HCT116 (cell line): Measurements from ENCODE around the gene AEBP1. TPM values are rescaled to one million over a fixed set of nuclear protein-coding genes. Genes with fewer than 3 reads are reported as not detected.

Source experiments
- ATAC-seq: fragments of 200-7000 bp; cut with Tn5 transposase; 2 replicates; pipeline ENCODE4 v1.9.1; 2020; ENCODE audit warnings: mild to moderate bottlenecking, moderate library complexity
- BruUV-seq: library from RNA; stranded (reverse); fragments of 400-500 nt; replicated peaks from 2 replicates; lab custom pipeline; 2021; lab: Mats Ljungman, UMichigan
- CTCF ChIA-PET: fragments of 300-600 bp; sonication (Branson Sonifier 250); formaldehyde crosslinking; loops from one replicate; lab custom pipeline; 2021; ENCODE audit warnings: antibody characterized with exemption; lab: Charles Lee
- POLR2A ChIA-PET: fragments of 300-600, 350-600 bp; sonication (Branson Sonifier 250); formaldehyde crosslinking; loops from one replicate; lab custom pipeline; 2021; ENCODE audit warnings: antibody characterized with exemption; lab: Charles Lee
- RAD21 ChIA-PET, 2 experiments: fragments of 300-600 bp; sonication (Branson Sonifier 250); formaldehyde crosslinking; loops; one replicate each; lab custom pipeline; 2023; ENCODE audit warnings: low total read pairs in 2 of 2; ENCODE audit not compliant: uncharacterized antibody in 2 of 2, unreplicated experiment in 2 of 2, low non-redundant PET in 1 of 2; lab: Charles Lee
- DNase-seq: peaks from one replicate; pipeline ENCODE4 v3.0.0-alpha.2; 2010; ENCODE audit warnings: low read depth, low spot score
- H2AFZ ChIP-seq: fragments of 200-600 bp; shearing (Covaris generic), sonication (generic); 2 replicates; pipeline ENCODE4 v1.6.1; 2017; ENCODE audit warnings: low read depth, mixed run types, mixed read lengths, antibody characterized with exemption, low read length; ENCODE audit not compliant: poor library complexity, severe bottlenecking
- H3K27ac ChIP-seq: 2 replicates; pipeline ENCODE4 v1.5.1; 2012; ENCODE audit warnings: low read depth, low read length
- H3K27me3 ChIP-seq: fragments of 200-600 bp; sonication (generic); 2 replicates; pipeline ENCODE4 v1.6.1; 2016; ENCODE audit warnings: mixed run types, low read length, mixed read lengths; ENCODE audit not compliant: insufficient read depth
- H3K36me3 ChIP-seq, 2 experiments: fragments of 200-500 bp in 1 of 2; fragments of 200-600 bp in 1 of 2; sonication (Bioruptor generic) in 1 of 2; sonication (generic) in 1 of 2; 2 replicates each; pipeline versions ENCODE4 v1.5.1 to v1.6.1; 2014 to 2016; ENCODE audit warnings: low read length in 2 of 2, inconsistent platforms in 1 of 2, mixed read lengths in 1 of 2, mixed run types in 1 of 2; ENCODE audit not compliant: insufficient read depth in 2 of 2, control insufficient read depth in 1 of 2
- H3K4me1 ChIP-seq, 2 experiments: fragments of 200-600 bp in 1 of 2; sonication (generic) in 1 of 2; 2 replicates each; pipeline versions ENCODE4 v1.5.1 to v1.6.1; 2012 to 2017; ENCODE audit warnings: low read length in 2 of 2, inconsistent platforms in 1 of 2, mild to moderate bottlenecking in 1 of 2, mixed read lengths in 1 of 2, mixed run types in 1 of 2, moderate library complexity in 1 of 2; ENCODE audit not compliant: insufficient read depth in 2 of 2, control insufficient read depth in 1 of 2
- H3K4me2 ChIP-seq: fragments of 200-600 bp; sonication (generic); 2 replicates; pipeline ENCODE4 v1.6.1; 2017; ENCODE audit warnings: mixed run types, low read length, mixed read lengths
- H3K4me3 ChIP-seq, 2 experiments: fragments of 200-600 bp in 1 of 2; sonication (generic) in 1 of 2; replicated peaks in 1 of 2; 2 replicates each; pipeline ENCODE4 v1.5.1; 2011 to 2016; ENCODE audit warnings: low read length in 2 of 2, control low read depth in 1 of 2, low read depth in 1 of 2, mild to moderate bottlenecking in 1 of 2, mixed read lengths in 1 of 2, mixed run types in 1 of 2
- H3K79me2 ChIP-seq: fragments of 200-600 bp; sonication (generic); 2 replicates; pipeline ENCODE4 v1.6.1; 2017; ENCODE audit warnings: mild to moderate bottlenecking, mixed run types, low read length, moderate library complexity, mixed read lengths; ENCODE audit not compliant: insufficient read depth
- H3K9ac ChIP-seq: fragments of 200-600 bp; sonication (generic); 2 replicates; pipeline ENCODE4 v1.6.1; 2016; ENCODE audit warnings: low read length, mixed read lengths
- H3K9me2 ChIP-seq: fragments of 200-600 bp; sonication (generic), shearing (Covaris generic); 2 replicates; pipeline ENCODE4 v1.6.1; 2017; ENCODE audit warnings: mixed run types, mild to moderate bottlenecking, moderate library complexity; ENCODE audit not compliant: insufficient read depth
- H3K9me3 ChIP-seq, 2 experiments: fragments of 200-500 bp in 1 of 2; fragments of 200-600 bp in 1 of 2; sonication (Bioruptor generic) in 1 of 2; sonication (generic) in 1 of 2; 2 replicates each; pipeline ENCODE4 v1.6.1; 2014 to 2017; ENCODE audit warnings: low read length in 2 of 2, mixed read lengths in 2 of 2, inconsistent platforms in 1 of 2, low read depth in 1 of 2, mild to moderate bottlenecking in 1 of 2, mixed run types in 1 of 2, moderate library complexity in 1 of 2; ENCODE audit not compliant: control insufficient read depth in 1 of 2, insufficient read depth in 1 of 2
- H4K20me1 ChIP-seq: fragments of 200-600 bp; sonication (generic), shearing (Covaris generic); 2 replicates; pipeline ENCODE4 v1.6.1; 2017; ENCODE audit warnings: mixed run types, mild to moderate bottlenecking, moderate library complexity; ENCODE audit not compliant: insufficient read depth
- CBX3 ChIP-seq: IDR thresholded peaks from 2 replicates; pipeline ENCODE4 v1.6.1; 2012; ENCODE audit warnings: low read depth
- CEBPB ChIP-seq: IDR thresholded peaks from 2 replicates; pipeline ENCODE4 v1.6.1; 2012; ENCODE audit warnings: low read depth
- EGR1 ChIP-seq: IDR thresholded peaks from 2 replicates; pipeline ENCODE4 v1.6.1; 2012; ENCODE audit warnings: low read depth
- ELF1 ChIP-seq: IDR thresholded peaks from 2 replicates; pipeline ENCODE4 v1.6.1; 2012; ENCODE audit warnings: low read depth, borderline replicate concordance
- FOSL1 ChIP-seq: IDR thresholded peaks from 2 replicates; pipeline ENCODE4 v1.6.1; 2012; ENCODE audit warnings: low read depth
- JUND ChIP-seq: IDR thresholded peaks from 2 replicates; pipeline ENCODE4 v1.6.1; 2012
- SIN3A ChIP-seq: IDR thresholded peaks from 2 replicates; pipeline ENCODE4 v1.6.1; 2012; ENCODE audit warnings: low read depth
- SRF ChIP-seq: IDR thresholded peaks from 2 replicates; pipeline ENCODE4 v1.6.1; 2012; ENCODE audit warnings: low read depth
- ZFX ChIP-seq: fragments of 450-650 bp; IDR thresholded peaks from 2 replicates; pipeline ENCODE4 v1.6.1; 2017
- ZNF274 ChIP-seq: fragments of 200-500 bp; sonication (Bioruptor generic); IDR thresholded peaks from 2 replicates; pipeline ENCODE4 v1.6.1; 2014; ENCODE audit warnings: mild to moderate bottlenecking, low read depth, low read length, inconsistent platforms
- intact Hi-C: fragments of 100-400 bp; cut with micrococcal nuclease; formaldehyde crosslinking; loops from 2 replicates; pipeline ENCODE4 v1.10.0; 2022
- total RNA-seq: library from RNA; stranded (reverse); gene quantifications from one replicate; pipeline ENCODE4 v1.2.1, GENCODE V29; 2021; ENCODE audit not compliant: unreplicated experiment
- TF ChIP-seq, protein P1 (sequence below): IDR thresholded peaks from 2 replicates; pipeline ENCODE4 v1.6.1; 2012
- TF ChIP-seq, protein P2 (sequence below): IDR thresholded peaks from 2 replicates; pipeline ENCODE4 v1.6.1; 2012; ENCODE audit warnings: low read depth

The AEBP1 gene
- total RNA-seq, 1 experiment from 2014 or later = 0.49 TPM

DNA sequence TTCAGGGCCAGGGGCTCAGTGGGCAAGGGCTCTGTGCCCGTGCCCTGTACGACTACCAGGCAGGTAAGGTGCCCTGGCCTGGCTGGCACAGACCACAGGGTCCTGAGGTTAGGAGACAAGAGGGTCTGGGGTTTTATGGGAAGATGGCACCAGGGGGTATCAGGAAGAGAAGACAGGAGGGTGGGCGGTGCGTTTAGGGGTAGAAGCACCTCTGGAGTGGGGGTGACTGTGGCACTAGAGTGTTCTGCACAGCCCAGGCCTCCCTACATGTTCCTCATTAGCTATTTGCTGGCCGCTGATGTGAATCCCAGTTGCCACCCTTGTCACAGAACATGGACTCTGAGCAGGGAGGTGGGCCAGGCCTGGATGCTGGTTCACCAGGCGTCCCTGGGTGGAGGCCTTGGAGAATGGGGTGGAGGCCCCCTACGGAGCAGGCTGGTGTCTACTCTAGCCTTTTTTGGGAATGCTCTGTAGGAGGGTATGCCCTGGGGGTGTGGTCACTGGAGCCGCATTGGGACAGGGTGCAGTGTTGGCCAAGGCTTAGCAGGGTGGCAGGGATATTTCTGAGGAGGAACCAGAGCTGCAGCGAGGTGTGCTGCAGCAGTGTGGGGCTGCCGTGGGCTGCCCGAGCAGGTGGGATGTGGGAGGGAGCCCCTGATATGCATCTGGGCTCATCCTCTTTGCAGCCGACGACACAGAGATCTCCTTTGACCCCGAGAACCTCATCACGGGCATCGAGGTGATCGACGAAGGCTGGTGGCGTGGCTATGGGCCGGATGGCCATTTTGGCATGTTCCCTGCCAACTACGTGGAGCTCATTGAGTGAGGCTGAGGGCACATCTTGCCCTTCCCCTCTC, 43.8 kb upstream of the AEBP1 start:
- ChIA-PET CTCF (no interaction called here), RAD21 (no interaction called here), POLR2A (no interaction called here)
- no peaks in the 10 kb centered on the region for H3K9me2 ChIP-seq
- H3K9me3 ChIP-seq = no peaks in the 10 kb centered on the region
- ATAC-seq = no peak
- DNase-seq = no peak
- H3K4me3 ChIP-seq = no peak overlapping the region
- BruUV-seq = no TSS peak
- no peaks in the 10 kb centered on the region for H4K20me1 ChIP-seq
- H3K4me1 ChIP-seq = no peaks in the 10 kb centered on the region
- intact Hi-C loops = no loop called here
- no peak overlapping the region for H3K9ac ChIP-seq
- no peak overlapping the region for H3K4me2 ChIP-seq
- TF ChIP-seq JUND (no peak), SRF (no peak), EGR1 (no peak), ZFX (no peak), ELF1 (no peak), SIN3A (no peak), CBX3 (no peak), FOSL1 (no peak), ZNF274 (no peak), CEBPB (no peak)
- TF ChIP-seq, protein P1, sequence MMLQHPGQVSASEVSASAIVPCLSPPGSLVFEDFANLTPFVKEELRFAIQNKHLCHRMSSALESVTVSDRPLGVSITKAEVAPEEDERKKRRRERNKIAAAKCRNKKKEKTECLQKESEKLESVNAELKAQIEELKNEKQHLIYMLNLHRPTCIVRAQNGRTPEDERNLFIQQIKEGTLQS = no peak
- TF ChIP-seq, protein P2, sequence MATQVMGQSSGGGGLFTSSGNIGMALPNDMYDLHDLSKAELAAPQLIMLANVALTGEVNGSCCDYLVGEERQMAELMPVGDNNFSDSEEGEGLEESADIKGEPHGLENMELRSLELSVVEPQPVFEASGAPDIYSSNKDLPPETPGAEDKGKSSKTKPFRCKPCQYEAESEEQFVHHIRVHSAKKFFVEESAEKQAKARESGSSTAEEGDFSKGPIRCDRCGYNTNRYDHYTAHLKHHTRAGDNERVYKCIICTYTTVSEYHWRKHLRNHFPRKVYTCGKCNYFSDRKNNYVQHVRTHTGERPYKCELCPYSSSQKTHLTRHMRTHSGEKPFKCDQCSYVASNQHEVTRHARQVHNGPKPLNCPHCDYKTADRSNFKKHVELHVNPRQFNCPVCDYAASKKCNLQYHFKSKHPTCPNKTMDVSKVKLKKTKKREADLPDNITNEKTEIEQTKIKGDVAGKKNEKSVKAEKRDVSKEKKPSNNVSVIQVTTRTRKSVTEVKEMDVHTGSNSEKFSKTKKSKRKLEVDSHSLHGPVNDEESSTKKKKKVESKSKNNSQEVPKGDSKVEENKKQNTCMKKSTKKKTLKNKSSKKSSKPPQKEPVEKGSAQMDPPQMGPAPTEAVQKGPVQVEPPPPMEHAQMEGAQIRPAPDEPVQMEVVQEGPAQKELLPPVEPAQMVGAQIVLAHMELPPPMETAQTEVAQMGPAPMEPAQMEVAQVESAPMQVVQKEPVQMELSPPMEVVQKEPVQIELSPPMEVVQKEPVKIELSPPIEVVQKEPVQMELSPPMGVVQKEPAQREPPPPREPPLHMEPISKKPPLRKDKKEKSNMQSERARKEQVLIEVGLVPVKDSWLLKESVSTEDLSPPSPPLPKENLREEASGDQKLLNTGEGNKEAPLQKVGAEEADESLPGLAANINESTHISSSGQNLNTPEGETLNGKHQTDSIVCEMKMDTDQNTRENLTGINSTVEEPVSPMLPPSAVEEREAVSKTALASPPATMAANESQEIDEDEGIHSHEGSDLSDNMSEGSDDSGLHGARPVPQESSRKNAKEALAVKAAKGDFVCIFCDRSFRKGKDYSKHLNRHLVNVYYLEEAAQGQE = no peak
- H3K79me2 ChIP-seq = no peaks in the 10 kb centered on the region
- peaks cover 27 to 43% of the 10 kb centered on the region in 2 experiments for H3K36me3 ChIP-seq
- H2AFZ ChIP-seq = no peak overlapping the region
- H3K27me3 ChIP-seq = no peaks in the 10 kb centered on the region
- H3K27ac ChIP-seq = no peak overlapping the region
